ENCODE data around the gene CALCOCO1. TPM values are rescaled to one million over a fixed set of nuclear protein-coding genes. Genes with fewer than 3 reads are reported as not detected.

Gene CALCOCO1
- total RNA-seq, 1 experiment from 2014 or later = 20.4 TPM

DNA sequence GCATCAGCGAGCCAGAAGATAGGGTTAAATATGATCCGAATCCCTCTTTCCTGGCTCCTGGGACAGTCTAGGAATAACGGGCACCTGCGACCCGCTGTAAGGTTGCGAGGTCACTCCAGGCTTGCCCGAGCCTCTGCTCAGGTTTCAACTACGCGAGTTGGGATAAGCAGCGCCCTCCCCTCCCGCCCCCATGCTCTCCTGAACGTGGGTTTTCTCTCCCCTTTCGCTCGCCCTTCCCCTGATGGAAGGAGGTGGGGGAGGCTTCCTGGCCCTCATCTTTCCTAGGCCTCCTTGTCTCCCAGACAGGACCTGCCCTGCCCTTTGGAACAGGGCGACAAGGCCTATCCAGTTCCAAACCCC lies 50.6 kb downstream of the CALCOCO1 start:
- ATAC-seq (peak; percentile 2; the same call in 1 of the 2 replicates), DNase-seq (no peak)
- H3K27ac ChIP-seq (ENCODE audit: low read length) = no peak overlapping the region; the same call in 1 of the 2 replicates
- CTCF ChIA-PET = interaction anchor here (0.7 to 2.2 kb wide), 4 partner anchors 54 to 353 kb away, joined by 3 to 15 read pairs (median 4); partner anchors contain the start of gene TARBP2
- intact Hi-C loops (cut with micrococcal nuclease) = loop anchor here (1.0 to 2.0 kb wide), 5 partner anchors 17 to 133 kb away; partner anchors contain the start of gene ATF7
- no peaks in the 10 kb centered on the region for H4K20me1 ChIP-seq (ENCODE audit: low read length)
- H3K27me3 ChIP-seq (ENCODE audit: low read length) = no peaks in the 10 kb centered on the region
- H3K9me2 ChIP-seq (replicated peaks; ENCODE audit: low read length) = no peaks in the 10 kb centered on the region
- H3F3A ChIP-seq (ENCODE audit: low read length, unreplicated experiment) = no peaks in the 10 kb centered on the region
- BruUV-seq (replicated peaks) = TSS peak; percentile 91
- H2AFZ ChIP-seq (ENCODE audit: low read length) = peak overlapping the region; percentile 93
- peak overlapping the region; percentile 80 for H3K4me2 ChIP-seq (ENCODE audit: low read length)
- peak overlapping the region; percentile 59 for H3K4me3 ChIP-seq (ENCODE audit: low read length)
- peaks cover 5% of the 10 kb centered on the region; the same call in 1 of the 2 replicates for H3K36me3 ChIP-seq (ENCODE audit: low read depth, low read length)
- TF ChIP-seq, protein P1, sequence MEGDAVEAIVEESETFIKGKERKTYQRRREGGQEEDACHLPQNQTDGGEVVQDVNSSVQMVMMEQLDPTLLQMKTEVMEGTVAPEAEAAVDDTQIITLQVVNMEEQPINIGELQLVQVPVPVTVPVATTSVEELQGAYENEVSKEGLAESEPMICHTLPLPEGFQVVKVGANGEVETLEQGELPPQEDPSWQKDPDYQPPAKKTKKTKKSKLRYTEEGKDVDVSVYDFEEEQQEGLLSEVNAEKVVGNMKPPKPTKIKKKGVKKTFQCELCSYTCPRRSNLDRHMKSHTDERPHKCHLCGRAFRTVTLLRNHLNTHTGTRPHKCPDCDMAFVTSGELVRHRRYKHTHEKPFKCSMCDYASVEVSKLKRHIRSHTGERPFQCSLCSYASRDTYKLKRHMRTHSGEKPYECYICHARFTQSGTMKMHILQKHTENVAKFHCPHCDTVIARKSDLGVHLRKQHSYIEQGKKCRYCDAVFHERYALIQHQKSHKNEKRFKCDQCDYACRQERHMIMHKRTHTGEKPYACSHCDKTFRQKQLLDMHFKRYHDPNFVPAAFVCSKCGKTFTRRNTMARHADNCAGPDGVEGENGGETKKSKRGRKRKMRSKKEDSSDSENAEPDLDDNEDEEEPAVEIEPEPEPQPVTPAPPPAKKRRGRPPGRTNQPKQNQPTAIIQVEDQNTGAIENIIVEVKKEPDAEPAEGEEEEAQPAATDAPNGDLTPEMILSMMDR (conservative IDR thresholded peaks at IDR 0.05; ENCODE audit: low read depth, low read length) = no peak
- no peak for TF ChIP-seq EZH2phosphoT487 (IDR thresholded peaks at IDR 0.05; ENCODE audit: borderline replicate concordance, low read length)
- H3K9me3 ChIP-seq (ENCODE audit: low read length) = no peaks in the 10 kb centered on the region
- POLR2A ChIA-PET (ENCODE audit: unreplicated experiment) = interaction anchor here (0.6 to 1.4 kb wide), 2 partner anchors 18 to 134 kb away, joined by 3 to 10 read pairs; no protein-coding TSS in a partner anchor
- H3K4me1 ChIP-seq (ENCODE audit: insufficient read depth, low read length) = peaks cover 16% of the 10 kb centered on the region
- peak overlapping the region; percentile 43 for H3K9ac ChIP-seq (ENCODE audit: low read length)
- H3K79me2 ChIP-seq (ENCODE audit: low read length) = peaks cover 20% of the 10 kb centered on the region

DNA sequence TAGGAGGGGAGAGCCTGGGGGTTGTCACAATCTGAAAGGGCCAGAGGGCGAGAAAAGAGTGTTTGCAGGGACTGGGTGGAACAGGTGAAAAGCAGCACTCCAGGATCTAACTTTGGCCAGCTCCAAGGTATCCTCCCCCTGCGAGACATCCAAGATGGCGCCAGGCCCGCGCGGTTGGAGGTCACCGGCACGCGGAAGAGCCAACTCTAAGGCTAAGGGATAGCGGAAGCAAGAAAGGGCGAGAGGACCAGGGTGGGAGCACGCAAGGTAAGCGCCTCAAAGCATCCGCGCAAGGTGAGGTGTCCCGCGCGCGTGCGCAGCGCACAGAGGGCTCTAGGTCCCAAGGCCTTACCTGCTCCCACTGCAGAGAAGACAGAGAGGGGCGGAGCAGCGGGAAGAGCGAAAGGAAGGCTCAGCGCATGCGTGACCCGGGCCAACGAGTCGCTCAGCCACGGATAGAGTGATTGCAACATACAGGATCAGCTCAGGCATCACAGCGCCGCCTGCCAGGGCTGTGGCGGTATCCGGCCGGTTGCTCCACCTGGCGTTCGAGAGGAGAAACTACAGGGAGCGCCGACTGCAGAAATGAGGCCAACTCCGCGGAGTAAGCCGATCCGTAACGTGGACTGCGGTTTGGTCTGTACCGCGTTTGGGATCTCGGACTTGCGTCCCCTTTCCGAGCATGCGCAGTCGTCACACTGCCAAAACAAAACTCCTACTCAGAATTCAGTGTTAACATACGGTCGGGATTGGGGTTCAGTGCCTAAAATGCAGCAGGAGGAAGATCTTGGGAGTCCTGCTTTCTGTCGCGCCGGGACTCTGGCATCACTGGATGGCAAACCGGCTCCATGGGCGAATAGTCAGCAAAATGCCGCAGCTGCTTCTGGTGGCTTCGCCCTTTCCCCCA lies 51.3 kb downstream of the CALCOCO1 start, which contains the start of gene ATP5MC2:
Gene ATP5MC2, minus strand, starts transcription at position 383 of the 907 bp plus-strand sequence. CDS start 3,469 bp downstream, outside the sequence.
- Histone ChIP-seq H3K4me1 (ENCODE audit: insufficient read depth, low read length) (peaks cover 16% of the 10 kb centered on the region), H3K9me3 (ENCODE audit: low read length) (no peaks in the 10 kb centered on the region), H3K79me2 (ENCODE audit: low read length) (peaks cover 20% of the 10 kb centered on the region), H3K27ac (ENCODE audit: low read length) (peak within 1 kb of the TSS; percentile 62), H3K4me2 (ENCODE audit: low read length) (peak within 1 kb of the TSS; percentile 86), H3K9ac (ENCODE audit: low read length) (peak within 1 kb of the TSS; percentile 83), H3K27me3 (ENCODE audit: low read length) (no peaks in the 10 kb centered on the region), H3F3A (ENCODE audit: low read length, unreplicated experiment) (no peaks in the 10 kb centered on the region), H2AFZ (ENCODE audit: low read length) (peak within 1 kb of the TSS; percentile 93), H4K20me1 (ENCODE audit: low read length) (no peaks in the 10 kb centered on the region), H3K4me3 (ENCODE audit: low read length) (peak within 1 kb of the TSS; percentile 72), H3K36me3 (ENCODE audit: low read depth, low read length) (peaks cover 10% of the 10 kb centered on the region; the same call in 1 of the 2 replicates), H3K9me2 (replicated peaks; ENCODE audit: low read length) (no peaks in the 10 kb centered on the region)
- DNase-seq (peak; percentile 99), ATAC-seq (peak; percentile 96)
- CTCF ChIA-PET = interaction anchor here (0.6 to 2.2 kb wide), 6 partner anchors 17 to 175 kb away, joined by 3 to 15 read pairs (median 5); partner anchors contain the start of gene TARBP2
- TF ChIP-seq, protein P1 (conservative IDR thresholded peaks at IDR 0.05; ENCODE audit: low read depth, low read length) = peak; percentile 99
- no peak for TF ChIP-seq EZH2 (IDR thresholded peaks at IDR 0.05; ENCODE audit: low read length, unreplicated experiment)
- POLR2A ChIA-PET (ENCODE audit: unreplicated experiment) = interaction anchor here (0.6 to 1.4 kb wide), 3 partner anchors 17 to 133 kb away, joined by 3 to 10 read pairs (median 3); no protein-coding TSS in a partner anchor
- BruUV-seq (replicated peaks) = no TSS peak
- intact Hi-C loops (cut with micrococcal nuclease) = loop anchor here (1.0 to 2.0 kb wide), 5 partner anchors 17 to 133 kb away; partner anchors contain the start of gene ATF7
